GM12875 (cell line): ENCODE results near the gene CEBPE.

Source experiments
- H3K4me3 ChIP-seq: one replicate; pipeline ENCODE4 v1.5.1; 2011; ENCODE audit warnings: low read depth, low read length, control low read depth
- CTCF ChIP-seq: IDR thresholded peaks from 2 replicates; pipeline ENCODE4 v1.5.1; 2011; ENCODE audit warnings: low read depth, mild to moderate bottlenecking, control low read depth, inconsistent platforms, low read length, moderate library complexity, borderline replicate concordance; ENCODE audit not compliant: insufficient read depth

CEBPE gene

GRCh38 chr14:23162800-23163199 is 43.7 kb upstream of the CEBPE start:
- TF ChIP-seq CTCF = no peak
- no peak overlapping the region for H3K4me3 ChIP-seq

GRCh38 chr14:23162005-23162404 is 43.0 kb upstream of the CEBPE start:
- TF ChIP-seq CTCF = no peak

GRCh38 chr14:23160924-23161522 is 42.0 kb upstream of the CEBPE start:
- TF ChIP-seq CTCF = no peak
- H3K4me3 ChIP-seq = no peak overlapping the region

More at GRCh38 chr14:23162005-23162404, 43.0 kb upstream of the CEBPE start:
- no peak overlapping the region for H3K4me3 ChIP-seq

GRCh38 chr14:23159532-23159931 is 40.5 kb upstream of the CEBPE start:
- H3K4me3 ChIP-seq = no peak overlapping the region
- TF ChIP-seq CTCF = no peak

- no peak overlapping the region for H3K4me3 ChIP-seq
- no peak for TF ChIP-seq CTCF
These were observed 39.7 kb upstream of the CEBPE start for GRCh38 chr14:23158779-23159178.

DNA sequence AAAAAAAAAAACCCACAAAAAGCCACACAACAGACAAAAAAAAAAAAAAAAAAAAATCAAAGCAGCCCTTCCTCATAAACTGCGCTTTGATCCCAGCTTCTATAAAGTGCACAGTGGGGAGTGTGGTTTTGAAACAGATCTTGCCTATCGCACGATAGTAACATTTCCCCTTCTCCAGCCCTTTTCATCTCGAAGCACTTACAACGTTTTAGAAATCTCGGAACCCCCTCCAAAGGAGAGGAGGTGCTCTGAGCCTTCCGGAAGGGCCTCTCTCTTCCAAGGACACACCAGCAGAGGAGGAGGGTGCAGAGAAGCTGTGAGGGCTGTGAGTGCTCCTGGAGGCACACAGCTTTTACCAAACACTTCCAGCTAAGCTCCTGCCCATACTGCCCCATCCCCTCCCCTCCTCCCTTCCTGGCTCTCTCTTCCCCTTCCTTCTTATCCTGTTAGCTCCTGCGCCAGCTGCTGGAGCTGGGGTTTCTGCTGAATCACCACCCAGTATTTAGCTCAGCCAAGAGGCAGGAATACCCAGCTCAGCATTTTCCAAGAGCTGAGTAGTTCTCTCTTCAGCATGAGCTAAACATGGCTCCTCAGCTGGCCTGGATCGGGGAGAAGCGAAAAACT is 36.0 kb upstream of the CEBPE start:
- no peak for TF ChIP-seq CTCF
- no peak overlapping the region for H3K4me3 ChIP-seq

- H3K4me3 ChIP-seq = no peak overlapping the region
- no peak for TF ChIP-seq CTCF
These were observed 35.1 kb upstream of the CEBPE start for GRCh38 chr14:23153851-23154796.
